GM04503 (cell line): ENCODE data around the gene CRYGN.

Source experiments
- DNase-seq: peaks from one replicate; pipeline ENCODE4 v3.0.0-alpha.2; 2012; ENCODE audit warnings: low read depth

Gene CRYGN

DNA sequence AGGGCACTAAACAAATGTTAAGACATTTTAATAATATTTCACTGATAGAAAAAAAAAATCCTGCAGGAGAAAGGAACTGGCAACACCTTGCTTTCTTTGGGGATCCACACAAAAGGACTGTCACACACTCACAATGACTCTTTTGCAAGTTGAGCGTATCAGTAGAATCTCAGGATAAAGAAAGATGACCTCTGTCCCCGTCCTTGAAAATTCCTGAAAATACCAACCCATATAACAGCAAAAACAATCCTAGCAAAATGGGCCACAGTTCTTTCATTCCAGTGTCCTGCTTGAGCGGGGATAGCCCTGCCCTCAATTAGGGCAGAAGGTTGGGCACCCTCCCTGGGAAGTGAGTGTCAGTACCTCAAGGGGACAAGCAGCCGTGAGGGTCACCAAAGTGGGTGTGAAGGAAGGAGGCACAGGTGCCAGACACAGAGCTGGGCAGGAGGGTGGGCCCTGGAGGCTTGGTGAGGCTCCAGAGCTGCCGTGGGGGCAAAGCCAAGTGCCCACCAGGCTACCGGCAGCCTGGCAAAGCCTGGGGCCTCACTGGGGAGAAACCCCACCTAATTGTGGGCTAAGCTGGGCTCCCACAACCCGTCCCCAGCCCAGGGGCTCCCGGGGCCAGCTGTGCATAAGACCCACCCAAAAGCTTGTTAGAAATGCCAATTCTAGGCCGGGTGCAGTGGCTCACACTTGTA lies 32.9 kb downstream of the CRYGN start:
- DNase-seq = no peak

DNA sequence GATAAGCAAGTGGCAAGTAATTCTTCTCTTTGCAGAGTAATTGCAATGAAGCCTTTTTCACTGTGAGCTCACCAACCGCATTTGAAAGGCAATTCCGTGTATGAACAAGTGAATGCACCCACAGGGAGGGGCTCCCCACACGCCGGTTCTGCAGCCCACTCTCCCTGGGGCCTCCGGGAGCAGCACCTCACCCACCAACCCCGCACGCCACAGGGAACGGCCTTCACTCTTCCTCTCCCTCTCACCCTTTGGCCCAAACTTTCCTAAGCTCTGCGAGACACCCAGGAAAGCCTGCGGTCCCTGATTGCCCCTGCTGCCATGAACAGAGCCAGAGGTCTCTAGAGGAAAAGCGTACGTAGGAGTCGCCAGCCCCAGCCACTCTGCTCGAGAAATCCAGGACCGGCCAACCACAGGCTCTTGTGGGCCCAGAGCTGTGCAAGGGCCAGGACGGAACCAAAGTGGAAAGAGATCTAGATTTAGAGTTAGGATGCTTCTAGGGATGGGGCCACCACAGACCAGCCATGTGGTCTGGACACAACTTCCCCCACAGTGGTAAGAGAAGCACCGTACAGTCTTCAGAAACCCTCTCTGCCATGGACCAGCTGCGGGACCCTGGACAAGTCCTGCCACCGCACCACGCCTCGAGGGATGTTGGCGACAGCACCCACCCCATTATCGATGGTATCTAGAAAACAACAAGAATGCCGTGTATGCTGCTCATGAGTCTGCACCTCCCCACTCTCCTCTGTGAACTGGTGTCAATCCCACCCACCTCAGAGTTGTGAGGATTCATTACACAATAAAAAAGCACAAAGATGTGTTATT lies 33.7 kb downstream of the CRYGN start:
- no peak for DNase-seq

GRCh38 chr7:151405588-151405987 lies 34.4 kb downstream of the CRYGN start:
- no peak for DNase-seq

GRCh38 chr7:151405056-151405455 lies 34.9 kb downstream of the CRYGN start:
- no peak for DNase-seq

DNA sequence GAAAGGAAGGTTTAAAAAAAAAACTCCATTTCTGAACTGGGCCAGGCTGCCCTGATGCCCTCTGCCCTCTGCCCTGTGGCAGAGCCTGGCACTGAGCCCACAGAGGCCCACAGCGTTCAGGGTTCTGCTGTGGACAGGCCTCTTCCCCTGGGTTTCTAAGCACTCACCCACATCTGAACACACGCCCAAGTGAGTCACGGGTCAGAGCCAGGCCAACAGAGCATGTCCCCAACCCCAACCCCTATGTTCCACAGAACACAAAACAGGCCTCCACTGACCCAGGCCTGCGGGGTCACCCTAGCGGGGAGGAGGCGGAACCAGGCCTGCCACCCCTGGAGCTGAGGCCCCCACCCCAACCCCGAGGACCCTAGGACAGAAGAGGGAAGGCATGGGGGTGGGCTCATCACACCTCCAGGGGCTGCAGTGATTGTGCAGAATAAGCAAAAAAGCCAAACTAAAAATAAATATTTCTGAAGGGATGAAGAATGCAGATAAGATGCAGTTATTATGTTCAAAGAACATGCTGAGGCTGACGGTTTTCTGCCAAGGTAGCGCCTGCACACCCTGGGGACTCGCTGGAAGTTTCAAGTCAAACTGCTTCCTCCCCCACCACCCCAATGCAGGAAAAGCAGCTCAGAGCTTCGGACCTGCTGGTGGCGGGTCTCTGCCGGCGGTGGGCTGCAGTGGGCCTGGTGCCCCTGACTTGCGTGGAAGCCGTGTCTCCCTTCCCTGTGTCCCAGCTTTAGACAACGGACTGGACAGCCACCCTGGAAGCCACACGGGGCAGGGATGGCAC lies 35.5 kb downstream of the CRYGN start:
- no peak for DNase-seq

GRCh38 chr7:151403764-151404163 lies 36.2 kb downstream of the CRYGN start:
- DNase-seq = no peak

DNA sequence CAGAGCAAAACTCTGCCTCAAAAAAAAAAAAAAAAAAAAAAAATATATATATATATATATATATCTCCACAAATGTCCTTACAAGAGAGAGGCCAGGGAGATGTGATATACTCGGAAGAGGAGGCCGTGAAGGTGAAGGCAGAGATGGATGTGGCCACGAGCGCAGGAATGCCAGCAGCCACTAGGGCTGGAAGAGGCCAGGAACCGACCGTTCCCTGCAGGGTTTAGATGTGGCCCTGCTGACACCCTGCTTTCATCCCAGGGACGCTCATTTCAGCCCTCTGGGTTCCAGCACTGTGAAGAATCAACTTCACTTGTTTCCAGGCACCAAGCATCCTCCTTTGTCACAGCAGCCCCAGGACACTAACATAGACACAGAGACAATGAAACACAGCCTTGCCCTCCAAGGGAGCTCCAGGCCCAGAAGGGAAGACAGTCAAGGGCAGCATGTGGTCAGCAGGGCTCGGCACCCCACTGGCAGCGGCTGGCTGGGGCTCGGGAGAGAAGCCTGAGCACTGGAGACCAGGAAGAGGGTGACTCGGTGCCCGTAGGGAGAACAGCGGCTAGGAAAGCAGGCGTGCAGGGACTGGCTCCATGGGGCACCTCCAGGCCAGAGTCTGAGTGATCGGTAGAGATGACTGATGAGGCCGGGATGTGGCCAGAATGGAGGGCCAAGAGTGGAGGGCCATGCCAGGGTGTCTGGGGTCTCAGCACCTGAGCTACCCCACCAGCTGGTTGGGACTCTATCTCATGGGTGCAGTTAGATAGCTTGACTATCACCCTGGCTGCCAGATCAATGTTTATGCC lies 37.7 kb downstream of the CRYGN start:
- no peak for DNase-seq

DNA sequence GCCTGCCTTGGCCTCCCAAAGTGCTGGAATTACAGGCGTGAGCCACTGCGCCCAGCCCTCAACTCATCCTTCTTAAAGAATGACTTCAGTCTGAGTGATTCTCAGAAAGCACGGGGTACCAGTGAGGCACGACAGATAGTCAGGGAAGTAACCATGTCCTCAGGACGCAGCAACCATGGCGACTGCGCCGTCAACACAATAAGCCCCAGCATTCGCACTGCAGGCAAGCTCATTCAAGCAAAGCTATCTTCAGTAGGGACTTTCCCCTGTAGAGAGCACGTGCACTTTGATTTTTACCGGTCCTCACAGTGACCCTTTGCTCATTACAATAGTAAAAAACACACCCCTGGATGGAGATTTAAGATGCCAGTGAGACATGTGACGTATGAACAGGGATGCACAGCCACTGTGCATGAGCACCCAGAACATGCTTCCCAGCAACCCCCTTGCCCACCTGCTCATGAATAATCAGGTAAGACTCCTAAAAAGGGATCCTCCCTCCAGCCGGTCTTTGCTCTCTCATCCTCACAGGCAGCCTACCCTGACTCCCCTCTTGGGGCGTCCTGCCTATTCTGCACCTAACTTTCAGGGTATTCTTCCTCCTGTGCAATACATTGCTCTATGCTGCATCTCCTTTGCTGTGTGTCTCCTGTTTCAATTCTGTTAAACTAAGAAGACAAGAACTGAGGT lies 39.2 kb downstream of the CRYGN start:
- no peak for DNase-seq

GRCh38 chr7:151399906-151400305 lies 40.0 kb downstream of the CRYGN start:
- DNase-seq = no peak

DNA sequence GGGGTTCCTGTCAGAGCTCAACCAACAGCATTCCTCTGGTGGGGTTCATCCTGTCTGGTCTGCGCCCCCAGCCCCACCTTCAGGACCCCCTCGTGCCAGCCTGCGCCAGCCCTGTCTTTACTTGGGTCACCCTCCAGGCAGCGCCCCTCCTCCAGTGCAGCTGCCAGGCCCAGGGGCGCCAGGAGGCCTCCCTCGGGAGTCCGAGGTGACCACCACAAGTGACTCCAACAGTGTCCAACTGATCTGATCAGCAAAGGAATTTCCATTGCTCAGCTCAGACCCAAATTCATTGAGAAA lies 40.7 kb downstream of the CRYGN start:
- no peak for DNase-seq

DNA sequence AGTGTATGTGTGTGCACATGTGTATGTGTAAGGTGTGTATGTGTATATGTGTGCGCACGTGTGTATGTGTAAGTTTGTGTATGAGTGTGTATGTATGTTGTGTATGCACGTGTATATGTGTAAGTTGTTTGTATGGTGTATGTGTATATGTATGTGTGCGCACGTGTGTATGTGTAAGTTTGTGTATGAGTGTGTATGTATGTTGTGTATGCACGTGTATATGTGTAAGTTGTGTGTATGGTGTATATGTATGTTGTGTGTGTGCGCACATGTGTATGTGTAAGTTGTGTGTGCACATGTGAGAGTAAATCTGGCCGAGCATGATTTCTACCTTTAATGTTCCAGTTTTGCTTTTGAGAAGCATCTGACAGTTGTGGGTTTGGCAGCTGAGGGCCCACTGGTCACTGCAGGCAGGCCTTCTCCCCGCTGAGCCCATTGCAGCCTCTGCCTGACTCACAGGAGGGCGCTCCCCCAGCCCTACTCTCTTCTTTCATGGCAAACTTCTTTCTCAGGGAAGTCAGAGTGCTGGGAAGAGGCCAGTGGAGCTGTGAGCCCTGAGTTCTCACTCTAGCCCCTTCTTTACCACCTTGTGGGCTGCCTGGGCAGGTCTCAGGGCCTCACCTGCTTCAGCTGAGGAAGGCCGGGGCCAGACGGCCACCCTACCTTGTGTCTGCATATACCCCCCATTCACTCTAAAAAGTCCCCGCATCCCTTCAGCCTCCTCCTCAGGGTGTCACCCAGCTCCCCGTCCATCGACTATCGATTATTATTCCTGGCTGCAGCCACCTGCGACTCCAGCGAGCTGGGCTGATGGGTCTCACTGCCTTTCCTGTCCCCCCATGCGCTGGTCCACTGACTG lies 41.3 kb downstream of the CRYGN start:
- DNase-seq = no peak

DNA sequence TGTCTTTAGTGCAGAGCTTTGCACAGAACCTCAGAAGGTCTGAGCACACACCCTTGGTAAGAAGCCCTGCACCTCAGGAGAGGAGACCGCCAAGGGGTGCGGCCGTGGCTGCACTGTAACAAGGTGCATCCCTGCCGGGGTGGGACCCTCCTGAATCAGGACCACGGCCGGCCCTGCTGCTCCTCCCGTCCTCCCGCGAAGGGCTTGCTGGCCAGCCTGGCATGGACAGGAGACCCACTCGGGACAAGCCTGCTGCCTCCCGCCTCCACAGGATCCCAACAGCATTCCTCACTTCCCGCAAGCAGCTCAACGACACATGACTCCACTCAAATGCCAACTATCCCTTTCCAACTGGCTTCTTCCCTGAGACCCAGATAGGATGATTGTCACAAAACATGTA lies 42.9 kb downstream of the CRYGN start:
- DNase-seq = no peak

GRCh38 chr7:151396328-151396970 lies 43.5 kb downstream of the CRYGN start:
- no peak for DNase-seq

- DNase-seq = no peak
Measured at GRCh38 chr7:151395036-151395367, 44.9 kb downstream of the CRYGN start.

DNA sequence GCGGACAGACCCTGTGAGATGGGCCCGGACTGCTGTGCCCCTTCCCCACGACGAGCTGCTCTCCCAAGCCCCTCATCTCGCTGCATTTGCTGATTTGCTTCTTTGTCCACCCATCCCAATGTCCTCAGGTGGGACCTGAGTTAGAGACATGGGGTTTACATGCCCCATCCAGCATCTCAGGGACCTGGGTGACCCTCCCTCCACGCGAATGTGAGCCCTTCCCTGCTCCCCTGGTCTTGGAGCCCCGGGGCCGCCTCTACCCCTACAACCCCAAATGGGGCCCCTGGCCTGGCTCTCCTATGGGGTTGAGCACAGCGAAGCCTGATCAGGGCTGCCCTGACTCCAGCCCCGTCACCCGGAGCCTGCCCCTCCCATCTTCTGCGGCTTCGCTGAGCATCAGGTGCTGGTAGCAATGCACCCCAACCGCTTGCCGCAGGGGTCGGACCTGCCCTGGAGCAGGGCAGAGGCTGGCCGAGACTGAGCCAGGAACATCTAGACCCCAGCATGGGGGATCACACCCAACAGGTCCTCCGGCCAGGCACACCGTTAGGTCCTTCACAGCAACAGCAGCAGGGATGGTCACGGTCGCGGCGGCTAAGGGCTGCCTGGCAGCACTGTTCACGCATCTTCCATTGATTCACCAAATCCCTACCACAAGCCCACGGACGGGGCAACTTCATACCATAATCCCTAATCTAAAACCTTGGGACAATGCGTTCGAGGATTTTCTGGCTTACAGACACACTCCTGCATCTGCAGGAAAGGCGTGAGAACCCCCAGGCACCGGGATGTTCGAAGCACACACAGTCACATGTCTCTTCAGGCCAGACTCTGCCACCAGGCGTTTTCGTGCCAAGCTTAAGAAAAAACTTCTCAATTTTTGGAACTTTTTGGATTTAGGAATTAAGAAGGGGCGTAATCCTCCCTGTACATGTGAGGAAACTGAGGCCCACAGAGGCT lies 45.6 kb downstream of the CRYGN start:
- no peak for DNase-seq

- DNase-seq = no peak
Measured at GRCh38 chr7:151393031-151393977, 46.6 kb downstream of the CRYGN start.

DNA sequence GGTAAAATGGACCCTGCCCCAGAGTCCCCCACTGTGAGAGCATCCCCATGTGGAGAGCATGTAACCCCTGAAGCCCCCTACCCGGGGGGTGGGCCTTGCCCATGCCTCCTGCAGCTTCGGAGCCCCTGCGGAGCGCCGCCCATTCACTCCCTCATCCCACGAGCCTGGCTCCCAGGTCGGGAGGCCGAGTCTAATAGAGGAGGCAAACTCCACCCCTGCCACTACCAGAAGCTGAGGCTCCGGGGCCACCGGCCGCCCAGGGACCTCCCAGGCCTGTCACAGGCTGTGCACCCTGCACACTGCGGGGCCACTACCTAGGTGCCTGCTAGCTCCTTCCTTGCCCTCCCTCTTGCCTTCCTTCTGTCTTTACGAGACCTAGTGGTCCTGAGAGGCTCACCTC lies 47.5 kb downstream of the CRYGN start:
- DNase-seq = no peak

GRCh38 chr7:151392002-151392401 lies 47.9 kb downstream of the CRYGN start:
- no peak for DNase-seq
